OCI-LY3 (cell line): ENCODE data around the gene SLC2A4.
A peak's percentile ranks its signal among the peaks of the same experiment; 100 is the strongest.

Experiments
- H2AFZ ChIP-seq: fragments of 200-600, 300-600 bp; shearing (Covaris generic); 2 replicates; pipeline ENCODE4 v1.6.0; 2014; ENCODE audit warnings: antibody characterized with exemption, low read depth, low read length
- H3K27ac ChIP-seq: fragments of 200-600, 300-600 bp; sonication (generic); 2 replicates; pipeline ENCODE4 v1.5.1; 2014; ENCODE audit warnings: mild to moderate bottlenecking, low read length, moderate library complexity, mixed read lengths
- H3K27me3 ChIP-seq: fragments of 200-600, 300-600 bp; sonication (generic); 2 replicates; pipeline ENCODE4 v1.6.1; 2014; ENCODE audit warnings: low read depth, low read length, mixed read lengths
- H3K36me3 ChIP-seq: fragments of 200-600, 300-600 bp; sonication (generic); replicated peaks from 2 replicates; pipeline ENCODE3; 2014; ENCODE audit warnings: low read depth, low read length, mixed read lengths
- H3K4me1 ChIP-seq: fragments of 300-600, 200-600 bp; sonication (generic); 2 replicates; pipeline ENCODE4 v1.6.1; 2014; ENCODE audit warnings: low read length, mixed read lengths
- H3K4me2 ChIP-seq: fragments of 200-600, 300-600 bp; sonication (generic); 2 replicates; pipeline ENCODE4 v1.6.1; 2014; ENCODE audit warnings: low read length, mixed read lengths
- H3K4me3 ChIP-seq: fragments of 300-600, 200-600 bp; sonication (generic); 2 replicates; pipeline ENCODE4 v1.5.1; 2014; ENCODE audit warnings: antibody characterized with exemption, mild to moderate bottlenecking, low read length, moderate library complexity
- H3K79me2 ChIP-seq: fragments of 300-600, 200-600 bp; shearing (Covaris generic); 2 replicates; pipeline ENCODE4 v1.6.1; 2014; ENCODE audit warnings: mild to moderate bottlenecking, low read length, mixed read lengths
- H3K9ac ChIP-seq: fragments of 300-600, 200-600 bp; shearing (Covaris generic); 2 replicates; pipeline ENCODE4 v1.6.0; 2014; ENCODE audit warnings: mild to moderate bottlenecking, low read length, moderate library complexity
- H3K9me3 ChIP-seq: fragments of 200-600, 300-600 bp; shearing (Covaris generic); 2 replicates; pipeline ENCODE4 v1.6.1; 2014; ENCODE audit warnings: low read length, mixed read lengths; ENCODE audit not compliant: insufficient read depth
- H4K20me1 ChIP-seq: fragments of 200-600, 300-600 bp; sonication (generic); 2 replicates; pipeline ENCODE4 v1.6.1; 2016; ENCODE audit warnings: low read length, mixed read lengths; ENCODE audit not compliant: insufficient read depth
- CTCF ChIP-seq: fragments of 200-600, 300-600 bp; sonication (generic); IDR thresholded peaks from 2 replicates; pipeline ENCODE4 v1.5.1; 2014; ENCODE audit warnings: antibody characterized with exemption, low read length, low read depth
- EZH2phosphoT487 ChIP-seq: fragments of 200-600 bp; shearing (Covaris generic); IDR thresholded peaks from 2 replicates; pipeline ENCODE4 v1.6.1; 2018; ENCODE audit warnings: antibody characterized with exemption, mixed run types, low read depth

SLC2A4 gene

GRCh38 chr17:7281074-7281952 is at the start of gene SLC2A4:
Gene SLC2A4, plus strand, starts transcription at chr17:7281718. Its CDS starts 217 bp downstream, at chr17:7281935.
- no peaks in the 10 kb centered on the region for H3K9me3 ChIP-seq
- H3K36me3 ChIP-seq = no peaks in the 10 kb centered on the region
- peak within 1 kb of the TSS; percentile 42; the same call in 1 of the 2 replicates for H3K27ac ChIP-seq
- H3K4me3 ChIP-seq = peak within 1 kb of the TSS; percentile 84
- H3K9ac ChIP-seq = peak within 1 kb of the TSS; percentile 63
- no peaks in the 10 kb centered on the region for H3K79me2 ChIP-seq
- H2AFZ ChIP-seq = peak within 1 kb of the TSS; percentile 80
- no peaks in the 10 kb centered on the region for H3K27me3 ChIP-seq
- peaks cover 15% of the 10 kb centered on the region for H3K4me1 ChIP-seq
- TF ChIP-seq CTCF = no peak
- no peaks in the 10 kb centered on the region for H4K20me1 ChIP-seq
- H3K4me2 ChIP-seq = peak within 1 kb of the TSS; percentile 99

- peaks cover 7% of the 10 kb centered on the region for H3K4me1 ChIP-seq
- H3K27me3 ChIP-seq = no peaks in the 10 kb centered on the region
- H3K27ac ChIP-seq = no peak overlapping the region
- no peak overlapping the region for H3K9ac ChIP-seq
- H2AFZ ChIP-seq = no peak overlapping the region
- peaks cover 46% of the 10 kb centered on the region for H3K79me2 ChIP-seq
- peaks cover 6% of the 10 kb centered on the region; the same call in 1 of the 2 replicates for H4K20me1 ChIP-seq
- H3K9me3 ChIP-seq = no peaks in the 10 kb centered on the region
- H3K4me3 ChIP-seq = no peak overlapping the region
- TF ChIP-seq EZH2phosphoT487 = no peak
- no peak for TF ChIP-seq CTCF
- no peak overlapping the region for H3K4me2 ChIP-seq
- peaks cover 12% of the 10 kb centered on the region for H3K36me3 ChIP-seq
Observed at GRCh38 chr17:7232114-7232513, 49.4 kb upstream of the SLC2A4 start.

GRCh38 chr17:7233701-7234082 is 47.8 kb upstream of the SLC2A4 start:
- H3K4me2 ChIP-seq = peak overlapping the region; percentile 70
- TF ChIP-seq EZH2phosphoT487 = no peak
- no peak for TF ChIP-seq CTCF
- H3K79me2 ChIP-seq = peaks cover 61% of the 10 kb centered on the region
- peaks cover 13% of the 10 kb centered on the region for H3K36me3 ChIP-seq
- H2AFZ ChIP-seq = no peak overlapping the region
- H3K9me3 ChIP-seq = no peaks in the 10 kb centered on the region
- H3K4me1 ChIP-seq = peaks cover 12% of the 10 kb centered on the region
- peak overlapping the region; percentile 58 for H3K27ac ChIP-seq
- H3K9ac ChIP-seq = peak overlapping the region; percentile 90
- peak overlapping the region; percentile 99 for H3K4me3 ChIP-seq
- no peaks in the 10 kb centered on the region for H3K27me3 ChIP-seq
- H4K20me1 ChIP-seq = peaks cover 11% of the 10 kb centered on the region

- H3K27me3 ChIP-seq = no peaks in the 10 kb centered on the region
- H2AFZ ChIP-seq = peak within 1 kb of the TSS; percentile 34; the same call in 1 of the 2 replicates
- peaks cover 12% of the 10 kb centered on the region for H3K4me1 ChIP-seq
- peaks cover 67% of the 10 kb centered on the region for H3K79me2 ChIP-seq
- H4K20me1 ChIP-seq = peaks cover 11% of the 10 kb centered on the region
- TF ChIP-seq CTCF (no peak), EZH2phosphoT487 (no peak)
- peak within 1 kb of the TSS; percentile 80 for H3K4me2 ChIP-seq
- H3K9me3 ChIP-seq = no peaks in the 10 kb centered on the region
- H3K27ac ChIP-seq = peak within 1 kb of the TSS; percentile 58
- peaks cover 13% of the 10 kb centered on the region for H3K36me3 ChIP-seq
- peak within 1 kb of the TSS; percentile 90 for H3K9ac ChIP-seq
- peak within 1 kb of the TSS; percentile 99 for H3K4me3 ChIP-seq
Observed at GRCh38 chr17:7234083-7234951, 47.2 kb upstream of the SLC2A4 start, which contains the start of gene DVL2. Gene DVL2, minus strand, starts transcription at chr17:7234517. Its CDS starts 255 bp downstream, at chr17:7234262.
